Measurements from ENCODE around the gene MYH11. TPM values are rescaled to one million over a fixed set of nuclear protein-coding genes. Genes with fewer than 3 reads are reported as not detected.

MYH11 gene
- polyA plus RNA-seq, 3 donors, result 0.06 TPM; not detected in 2

- peaks cover 0 to 16% of the 10 kb centered on the region in 2 donors for H3K36me3 ChIP-seq (replicated peaks in 1 of 2; ENCODE audit: control insufficient read depth in 1 of 2, insufficient read depth in 2 of 2, low read length in 2 of 2)
- H3K27me3 ChIP-seq (ENCODE audit: control insufficient read depth in 2 of 2, insufficient read depth in 2 of 2, low read length in 2 of 2), result no peaks in the 10 kb centered on the region
- Mint-ChIP-seq H3K9me3 (peaks cover 3 to 11% (median 9%) of the 10 kb centered on the region in 7 donors), H3K27ac (no peak overlapping the region), H3K4me3 (no peak overlapping the region), H3K4me1 (peaks cover 4% of the 10 kb centered on the region), H3K27me3 (ENCODE audit: low read depth in 3 of 3) (peaks cover 0 to 4% (median 2%) of the 10 kb centered on the region in 3 donors), H3K36me3 (peaks cover 0 to 6% of the 10 kb centered on the region in 2 donors)
- no peaks in the 10 kb centered on the region for H3K4me1 ChIP-seq (ENCODE audit: control insufficient read depth in 1 of 2, insufficient read depth in 2 of 2, low read length in 2 of 2)
- no peak for DNase-seq
- peaks cover 6 to 8% of the 10 kb centered on the region in 2 donors for H3K9me3 ChIP-seq (replicated peaks in 1 of 2; ENCODE audit: control insufficient read depth in 1 of 2, insufficient read depth in 1 of 2, low read length in 2 of 2)
- H3K9ac ChIP-seq (ENCODE audit: insufficient read depth, low read length, poor library complexity, severe bottlenecking), result no peak overlapping the region
- H3K4me2 ChIP-seq (replicated peaks; ENCODE audit: extremely low read depth, low read length, poor library complexity, severe bottlenecking), result no peak overlapping the region
- WGBS (ENCODE audit: insufficient coverage), result 100% methylated on average over 2 of the region's 2 CpGs
- H3K79me2 ChIP-seq (ENCODE audit: insufficient read depth, low read length), result no peaks in the 10 kb centered on the region
- TF ChIP-seq CTCF (IDR thresholded peaks at IDR 0.05), result no peak
- H3K27ac ChIP-seq (ENCODE audit: low read depth in 1 of 2, low read length in 2 of 2), result no peak overlapping the region
- no peak overlapping the region for H2AFZ ChIP-seq (ENCODE audit: insufficient read depth, low read depth, low read length, poor library complexity, severe bottlenecking)
- no peaks in the 10 kb centered on the region for H4K20me1 ChIP-seq (ENCODE audit: insufficient read depth, low read length)
- H3K4me3 ChIP-seq (replicated peaks in 1 of 3; ENCODE audit: low read depth in 2 of 3, low read length in 3 of 3), result no peak overlapping the region
- intact Hi-C loops (cut with micrococcal nuclease), result no loop called here
Measured at GRCh38 chr16:15742716-15743115, 114.1 kb downstream of the MYH11 start.

DNA sequence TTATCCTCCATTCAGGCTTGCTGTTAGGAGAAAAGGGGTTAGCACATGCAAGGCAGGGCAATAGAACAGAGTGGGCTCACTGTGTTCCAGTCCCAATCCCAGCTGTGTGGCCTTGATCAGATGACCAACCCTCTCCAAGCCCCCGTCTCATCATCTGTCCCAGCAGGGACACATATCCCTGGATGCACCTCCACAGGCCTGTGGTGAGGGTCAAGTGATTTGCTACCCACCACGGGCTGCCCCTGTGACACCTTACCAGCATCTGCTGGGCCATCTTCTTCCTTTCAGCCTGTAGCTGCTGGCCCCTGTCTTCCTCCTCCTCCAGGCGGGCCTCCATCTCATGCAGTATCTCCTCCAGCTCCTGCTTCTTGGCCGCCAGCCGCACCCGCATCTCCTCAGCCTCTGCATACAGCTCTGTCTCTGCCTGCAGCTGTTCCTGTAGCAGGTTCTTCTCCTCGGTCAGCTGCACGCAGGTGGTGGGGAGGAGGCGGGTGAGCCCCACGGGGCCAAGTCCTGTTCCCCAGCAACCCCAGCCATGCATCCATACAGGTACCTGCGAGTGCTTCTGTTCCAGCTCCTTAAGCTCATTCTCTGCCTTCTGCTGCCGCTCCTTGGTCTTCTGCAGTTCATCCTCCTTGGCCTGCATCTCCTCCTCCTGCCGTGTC, 115.5 kb downstream of the MYH11 start:
- H3K27me3 Mint-ChIP-seq (ENCODE audit: low read depth in 3 of 3), result peaks cover 0 to 4% (median 2%) of the 10 kb centered on the region in 3 donors
- H3K4me3 ChIP-seq (replicated peaks in 1 of 3; ENCODE audit: low read depth in 2 of 3, low read length in 3 of 3), result no peak overlapping the region
- TF ChIP-seq CTCF (IDR thresholded peaks at IDR 0.05), result no peak
- no peak overlapping the region for H3K4me2 ChIP-seq (replicated peaks; ENCODE audit: extremely low read depth, low read length, poor library complexity, severe bottlenecking)
- no peak overlapping the region for H3K27ac Mint-ChIP-seq
- DNase-seq, result no peak
- no peaks in the 10 kb centered on the region for H4K20me1 ChIP-seq (ENCODE audit: insufficient read depth, low read length)
- H3K27me3 ChIP-seq (ENCODE audit: control insufficient read depth in 2 of 2, insufficient read depth in 2 of 2, low read length in 2 of 2), result no peaks in the 10 kb centered on the region
- peaks cover 3 to 11% (median 9%) of the 10 kb centered on the region in 7 donors for H3K9me3 Mint-ChIP-seq
- peaks cover 2 to 28% of the 10 kb centered on the region in 2 donors for H3K36me3 ChIP-seq (replicated peaks in 1 of 2; ENCODE audit: control insufficient read depth in 1 of 2, insufficient read depth in 2 of 2, low read length in 2 of 2)
- H3K36me3 Mint-ChIP-seq, result peaks cover 0 to 6% of the 10 kb centered on the region in 2 donors
- H2AFZ ChIP-seq (ENCODE audit: insufficient read depth, low read depth, low read length, poor library complexity, severe bottlenecking), result no peak overlapping the region
- intact Hi-C loops (cut with micrococcal nuclease), result no loop called here
- WGBS (ENCODE audit: insufficient coverage), result 94% methylated on average over 6 of the region's 13 CpGs
- H3K79me2 ChIP-seq (ENCODE audit: insufficient read depth, low read length), result no peaks in the 10 kb centered on the region
- H3K4me1 ChIP-seq (ENCODE audit: control insufficient read depth in 1 of 2, insufficient read depth in 2 of 2, low read length in 2 of 2), result no peaks in the 10 kb centered on the region
- H3K4me3 Mint-ChIP-seq, result no peak overlapping the region
- H3K9ac ChIP-seq (ENCODE audit: insufficient read depth, low read length, poor library complexity, severe bottlenecking), result no peak overlapping the region
- H3K4me1 Mint-ChIP-seq, result peaks cover 4% of the 10 kb centered on the region
- peaks cover 6 to 8% of the 10 kb centered on the region in 2 donors for H3K9me3 ChIP-seq (replicated peaks in 1 of 2; ENCODE audit: control insufficient read depth in 1 of 2, insufficient read depth in 1 of 2, low read length in 2 of 2)
- H3K27ac ChIP-seq (ENCODE audit: low read depth in 1 of 2, low read length in 2 of 2), result no peak overlapping the region
